NT2/D1 (cell line): ENCODE results near the gene TSPAN5.

Experiments
- DNase-seq: peaks from one replicate; pipeline ENCODE4 v3.0.0-alpha.2; 2011; ENCODE audit warnings: low read depth, low spot score
- H3K27me3 ChIP-seq: 2 replicates; pipeline ENCODE4 v1.6.0; 2011; ENCODE audit warnings: mild to moderate bottlenecking; ENCODE audit not compliant: insufficient read length, insufficient read depth
- H3K36me3 ChIP-seq: 2 replicates; pipeline ENCODE4 v1.6.1; 2011; ENCODE audit warnings: mild to moderate bottlenecking, low read length, mixed read lengths; ENCODE audit not compliant: insufficient read depth, insufficient read length
- H3K4me1 ChIP-seq: 2 replicates; pipeline ENCODE4 v1.5.1; 2011; ENCODE audit not compliant: insufficient read depth, insufficient read length
- H3K4me3 ChIP-seq: 2 replicates; pipeline ENCODE4 v1.5.1; 2011; ENCODE audit warnings: low read depth; ENCODE audit not compliant: insufficient read length
- H3K9ac ChIP-seq: 2 replicates; pipeline ENCODE4 v1.6.0; 2011; ENCODE audit warnings: low read depth; ENCODE audit not compliant: insufficient read length
- H3K9me3 ChIP-seq: 2 replicates; pipeline ENCODE4 v1.5.1; 2011; ENCODE audit warnings: mild to moderate bottlenecking, low read length; ENCODE audit not compliant: insufficient read depth
- SUZ12 ChIP-seq: IDR thresholded peaks from 2 replicates; pipeline ENCODE4 v1.6.1; 2011; ENCODE audit not compliant: insufficient read length, insufficient read depth; ENCODE audit errors: extremely low read depth
- YY1 ChIP-seq: IDR thresholded peaks from 2 replicates; pipeline ENCODE4 v1.6.1; 2011; ENCODE audit not compliant: insufficient read length, insufficient read depth
- ZNF274 ChIP-seq: IDR thresholded peaks from 2 replicates; pipeline ENCODE4 v1.6.1; 2011; ENCODE audit warnings: mild to moderate bottlenecking, low read depth, low read length

The TSPAN5 gene

DNA sequence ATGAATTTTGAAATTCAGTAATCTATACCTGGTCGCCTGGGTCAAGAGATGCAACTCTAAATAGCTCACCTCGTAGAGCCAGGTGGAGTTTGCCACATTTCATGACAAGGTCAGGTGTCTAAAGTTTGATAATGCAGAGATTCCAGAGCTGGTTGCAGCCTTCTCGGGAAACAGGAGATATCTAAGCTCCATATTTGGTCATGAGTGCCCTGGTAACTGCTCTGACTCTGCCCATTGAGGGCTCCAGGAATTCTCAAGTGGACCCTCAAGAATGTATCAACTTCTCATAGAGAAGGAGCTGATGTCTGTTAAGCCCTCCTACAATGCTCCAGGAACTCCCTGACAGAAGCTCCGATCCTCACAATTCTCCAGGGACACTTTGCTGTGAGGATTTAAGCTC is 33.2 kb upstream of the TSPAN5 start:
- Histone ChIP-seq H3K4me3 (no peak overlapping the region), H3K9me3 (no peaks in the 10 kb centered on the region; the same call in 1 of the 2 replicates), H3K36me3 (no peaks in the 10 kb centered on the region), H3K27me3 (no peaks in the 10 kb centered on the region), H3K9ac (no peak overlapping the region), H3K4me1 (no peaks in the 10 kb centered on the region)
- TF ChIP-seq SUZ12 (no peak), YY1 (no peak), ZNF274 (no peak)
- DNase-seq, result no peak

DNA sequence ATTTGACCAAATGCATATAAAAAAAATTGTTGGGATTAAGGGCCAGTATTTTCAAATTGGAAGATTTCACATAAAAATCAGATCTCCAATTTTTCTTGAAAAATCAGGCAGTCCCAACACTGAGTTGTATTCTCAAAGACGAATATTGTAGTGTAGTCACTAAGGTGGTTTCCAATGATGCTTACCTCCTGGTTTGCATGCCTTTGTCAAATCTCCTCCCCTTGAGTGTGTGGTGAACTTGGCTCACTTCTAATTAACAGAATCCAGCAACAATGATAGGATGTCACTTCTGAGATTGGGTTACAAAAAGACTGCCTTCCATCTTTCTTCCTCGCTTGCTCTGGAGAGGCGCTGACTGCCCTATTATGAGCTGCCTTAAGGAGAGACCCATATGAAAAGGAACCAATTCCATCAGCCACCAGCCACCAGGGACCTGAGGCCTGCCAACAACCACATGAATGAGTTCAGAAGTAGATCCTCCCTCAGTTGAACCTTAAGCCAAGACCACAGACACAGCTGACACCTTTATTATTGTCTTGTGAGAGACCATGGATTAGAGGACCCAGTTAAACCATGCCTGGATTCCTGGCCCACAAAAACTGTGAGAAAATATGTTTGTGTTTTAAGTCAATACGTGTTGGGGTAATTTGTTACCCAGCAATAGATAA is 31.2 kb upstream of the TSPAN5 start:
- TF ChIP-seq SUZ12, result no peak
- TF ChIP-seq ZNF274, result no peak
- no peak for TF ChIP-seq YY1
- no peaks in the 10 kb centered on the region for H3K36me3 ChIP-seq
- no peaks in the 10 kb centered on the region for H3K9me3 ChIP-seq
- no peak for DNase-seq
- H3K4me1 ChIP-seq, result no peaks in the 10 kb centered on the region
- no peak overlapping the region for H3K4me3 ChIP-seq
- no peak overlapping the region for H3K9ac ChIP-seq
- no peaks in the 10 kb centered on the region for H3K27me3 ChIP-seq

- no peaks in the 10 kb centered on the region for H3K9me3 ChIP-seq
- no peaks in the 10 kb centered on the region for H3K4me1 ChIP-seq
- TF ChIP-seq YY1, result no peak
- TF ChIP-seq ZNF274, result no peak
- TF ChIP-seq SUZ12, result no peak
- H3K27me3 ChIP-seq, result no peaks in the 10 kb centered on the region
- no peaks in the 10 kb centered on the region for H3K36me3 ChIP-seq
- H3K4me3 ChIP-seq, result no peak overlapping the region
- no peak overlapping the region for H3K9ac ChIP-seq
- no peak for DNase-seq
Observed at GRCh38 chr4:98688411-98689290, 30.2 kb upstream of the TSPAN5 start.

- no peak for TF ChIP-seq ZNF274
- TF ChIP-seq SUZ12, result no peak
- no peak for TF ChIP-seq YY1
- H3K4me3 ChIP-seq, result no peak overlapping the region
- DNase-seq, result no peak
- H3K27me3 ChIP-seq, result no peaks in the 10 kb centered on the region
- no peak overlapping the region for H3K9ac ChIP-seq
- H3K36me3 ChIP-seq, result no peaks in the 10 kb centered on the region
- H3K9me3 ChIP-seq, result no peaks in the 10 kb centered on the region
- H3K4me1 ChIP-seq, result no peaks in the 10 kb centered on the region
Observed at GRCh38 chr4:98687876-98688275, 29.5 kb upstream of the TSPAN5 start.

- TF ChIP-seq YY1 (no peak), ZNF274 (no peak), SUZ12 (no peak)
- Histone ChIP-seq H3K4me1 (no peaks in the 10 kb centered on the region), H3K9me3 (no peaks in the 10 kb centered on the region), H3K36me3 (no peaks in the 10 kb centered on the region), H3K4me3 (no peak overlapping the region), H3K9ac (no peak overlapping the region), H3K27me3 (no peaks in the 10 kb centered on the region)
- DNase-seq, result no peak
Observed at GRCh38 chr4:98686847-98687246, 28.4 kb upstream of the TSPAN5 start.

- Histone ChIP-seq H3K4me1 (no peaks in the 10 kb centered on the region), H3K36me3 (no peaks in the 10 kb centered on the region), H3K4me3 (no peak overlapping the region), H3K9me3 (no peaks in the 10 kb centered on the region), H3K9ac (no peak overlapping the region), H3K27me3 (no peaks in the 10 kb centered on the region)
- TF ChIP-seq SUZ12 (no peak), YY1 (no peak), ZNF274 (no peak)
- no peak for DNase-seq
Observed at GRCh38 chr4:98686043-98686707, 27.8 kb upstream of the TSPAN5 start.

GRCh38 chr4:98685225-98686042 is 27.0 kb upstream of the TSPAN5 start:
- Histone ChIP-seq H3K9me3 (no peaks in the 10 kb centered on the region), H3K4me3 (no peak overlapping the region), H3K36me3 (no peaks in the 10 kb centered on the region), H3K27me3 (no peaks in the 10 kb centered on the region), H3K4me1 (no peaks in the 10 kb centered on the region), H3K9ac (no peak overlapping the region)
- DNase-seq, result no peak
- no peak for TF ChIP-seq SUZ12
- no peak for TF ChIP-seq ZNF274
- TF ChIP-seq YY1, result no peak
